HG03159 (cell line): ENCODE measurements around the gene AFF1.
"Not testable (repeated sequence)": the region's sequence is repeated elsewhere in the genome, so short reads cannot be mapped to it uniquely, and the experiment has no call there.

ENCODE experiments used
- ATAC-seq: cut with Tn5 transposase; IDR thresholded peaks from one replicate; pipeline ENCODE4 v1.9.1; 2021; ENCODE audit warnings: mild to moderate bottlenecking, moderate library complexity; ENCODE audit not compliant: unreplicated experiment

Gene AFF1

DNA sequence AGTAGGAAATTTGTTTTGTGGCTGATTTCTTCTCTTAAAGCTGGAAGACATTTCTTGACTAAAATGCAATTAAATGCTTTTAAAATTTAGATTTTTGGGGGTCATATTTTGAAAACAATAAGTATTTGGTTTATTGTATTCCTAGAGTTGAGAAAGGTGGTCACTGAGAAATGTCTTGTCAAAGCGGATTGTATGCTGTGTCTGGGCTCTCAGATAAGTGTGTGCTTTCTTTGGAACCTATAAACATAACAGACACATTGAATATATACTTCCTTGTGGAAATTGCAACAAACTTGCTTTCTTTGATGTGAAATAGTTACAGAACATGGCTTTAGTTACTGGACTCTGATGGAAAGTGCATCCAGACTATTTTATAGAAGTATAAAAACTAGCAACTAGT is 75.4 kb downstream of the AFF1 start:
- ATAC-seq, result no peak

DNA sequence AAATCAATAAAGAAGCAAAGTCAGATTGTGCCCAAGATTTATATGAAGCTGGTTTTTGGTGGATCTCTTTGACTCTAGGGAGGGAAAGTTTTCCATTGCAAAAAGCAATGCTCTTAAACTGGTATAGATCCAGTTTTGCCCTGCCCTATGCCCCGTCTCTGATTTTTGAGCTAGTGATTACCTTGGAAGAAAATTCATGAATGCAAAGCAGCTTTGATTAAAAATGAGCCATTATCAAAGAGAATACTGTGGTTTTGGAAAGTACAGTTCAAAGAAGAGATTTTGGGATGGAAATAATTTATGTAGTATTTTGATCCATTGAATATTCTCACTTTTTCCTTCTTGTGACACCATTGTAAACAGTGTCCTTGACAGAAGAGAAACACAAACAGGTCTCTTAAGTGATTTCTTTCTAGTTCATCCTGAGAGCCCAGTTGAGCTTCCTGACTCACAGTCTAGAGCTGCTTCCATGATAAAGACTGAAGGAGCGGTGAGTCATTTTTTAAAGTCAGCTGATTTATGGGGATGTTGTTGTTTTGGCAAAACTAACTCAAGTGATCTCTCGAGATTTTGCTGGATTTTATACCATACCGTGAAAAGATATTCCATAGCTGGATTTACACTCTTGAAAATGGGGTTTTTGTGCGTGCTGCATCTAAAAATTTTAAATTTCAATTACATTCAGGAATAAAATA is 76.7 kb downstream of the AFF1 start:
- no peak for ATAC-seq

DNA sequence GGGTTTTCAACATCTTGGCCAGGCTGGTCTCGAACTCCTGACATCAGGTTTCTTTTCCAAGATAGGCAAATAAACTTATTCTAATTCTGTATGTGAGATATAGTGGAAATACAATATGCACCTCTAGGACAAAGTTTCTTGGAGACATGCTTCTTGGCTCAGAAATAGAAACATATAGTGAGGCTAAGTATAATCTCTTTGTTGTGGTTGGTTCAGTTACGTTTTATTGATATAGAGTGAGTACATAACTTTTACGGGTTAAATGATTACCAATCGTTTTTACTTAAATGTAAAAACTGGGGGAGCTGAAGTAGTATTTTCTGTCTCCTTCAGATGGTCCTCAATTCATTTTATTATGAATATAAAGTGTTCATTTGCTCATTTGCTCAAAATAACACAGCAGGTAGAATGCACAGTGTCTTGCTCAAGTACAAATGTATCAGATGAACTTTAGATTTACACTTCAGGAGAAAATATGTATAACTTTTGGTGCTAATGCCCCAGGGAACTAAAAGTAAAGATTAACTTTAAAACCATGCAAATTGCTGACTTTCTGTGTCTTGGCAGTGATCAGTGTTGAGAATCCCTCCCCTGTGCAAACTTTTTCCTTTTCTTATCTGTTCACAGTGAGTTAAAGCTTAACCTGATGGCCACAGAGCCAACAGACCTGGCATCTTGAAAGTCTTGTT is 77.6 kb downstream of the AFF1 start:
- ATAC-seq, result peak; percentile 75

DNA sequence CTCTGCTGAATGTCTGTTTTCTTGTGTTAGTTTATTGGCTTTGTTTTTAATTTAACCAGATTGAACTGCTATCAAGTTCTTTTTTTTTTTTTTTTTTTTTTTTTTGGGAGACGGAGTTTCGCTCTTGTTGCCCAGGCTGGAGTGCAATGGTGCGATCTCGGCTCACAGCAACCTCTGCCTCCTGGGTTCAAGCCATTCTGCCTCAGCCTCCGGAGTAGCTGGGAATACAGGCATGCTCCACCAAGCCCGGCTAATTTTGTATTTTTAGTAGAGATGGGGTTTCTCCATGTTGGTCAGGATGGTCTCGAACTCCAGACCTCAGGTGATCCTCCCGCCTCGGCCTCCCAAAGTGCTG is 78.1 kb downstream of the AFF1 start:
- not testable (repeated sequence) for ATAC-seq

DNA sequence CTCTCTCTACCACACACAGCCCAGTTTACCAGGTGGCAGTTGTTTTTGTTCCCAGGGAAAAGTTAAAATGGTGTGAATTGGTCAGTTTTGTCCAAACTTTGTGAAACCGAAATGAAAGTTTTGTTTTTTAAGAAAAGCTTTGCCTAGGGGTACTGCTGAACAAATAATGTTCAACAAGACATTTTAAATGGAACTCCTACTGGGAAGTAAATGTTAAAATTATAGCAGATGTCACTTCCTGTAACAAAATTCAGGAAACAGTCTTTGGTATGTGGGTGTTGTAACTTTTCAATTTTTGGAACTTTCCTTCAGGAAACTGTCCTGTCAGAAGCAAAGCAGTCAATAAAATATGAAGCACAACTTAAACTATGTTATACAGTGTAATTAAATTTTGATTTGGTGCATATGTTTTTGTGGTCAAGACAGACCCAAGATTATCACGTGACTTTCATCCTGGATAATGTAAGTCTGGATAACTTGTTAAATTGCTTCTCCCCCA is 79.5 kb downstream of the AFF1 start:
- ATAC-seq, result no peak

DNA sequence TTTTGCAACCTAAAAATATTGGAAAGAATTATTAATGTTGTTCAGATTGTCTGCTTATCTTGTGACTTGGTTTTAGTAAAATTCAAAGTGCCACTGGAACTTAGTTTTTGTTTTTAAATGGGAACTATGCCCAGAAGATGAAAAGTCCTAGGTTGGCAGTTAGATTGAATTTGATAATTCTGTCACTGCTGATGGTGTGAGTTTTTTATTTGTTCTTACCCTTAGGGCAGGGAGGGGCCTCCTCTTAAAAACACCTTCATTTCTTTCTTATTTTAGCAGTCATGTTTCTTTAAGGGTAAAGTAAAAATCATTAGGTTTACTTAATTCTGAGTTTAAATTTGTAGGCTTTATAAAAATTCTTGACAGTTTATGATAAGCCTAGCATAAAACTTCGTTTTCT is 80.6 kb downstream of the AFF1 start:
- no peak for ATAC-seq

DNA sequence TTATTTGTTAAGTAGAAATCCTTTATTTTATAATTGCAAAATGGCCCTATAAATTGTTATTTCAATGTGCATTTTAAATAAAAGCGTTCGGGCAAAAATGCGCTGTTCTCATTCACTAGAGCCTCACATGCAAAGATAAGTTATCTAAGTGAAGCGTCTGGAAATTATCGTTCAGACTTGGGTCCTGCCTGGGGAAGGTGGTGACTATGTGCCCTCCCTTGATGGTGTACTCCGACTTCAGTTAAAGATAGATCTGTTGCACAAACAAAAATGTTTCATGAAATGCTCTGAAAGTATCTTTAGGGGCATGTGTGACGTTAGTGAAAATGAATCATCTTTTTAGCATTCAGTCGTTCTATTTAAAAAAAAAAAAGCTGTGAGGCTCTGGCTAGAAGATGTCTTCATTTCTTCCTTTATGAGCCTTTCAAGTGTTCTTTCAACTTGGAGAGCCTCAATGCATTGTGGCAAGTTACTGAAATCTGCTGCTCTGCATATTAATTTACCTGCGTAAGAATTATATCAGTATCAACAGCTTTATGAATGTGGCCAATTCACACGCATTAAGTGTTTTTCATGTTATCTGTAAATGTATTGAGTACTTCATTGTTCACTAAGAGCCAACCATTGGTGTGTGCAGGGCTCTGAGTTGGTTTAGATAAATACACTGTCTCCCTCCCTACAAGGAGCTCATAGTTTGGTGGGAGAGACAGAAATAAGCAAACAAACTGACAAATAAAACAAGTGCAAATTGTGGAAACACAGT is 83.0 kb downstream of the AFF1 start:
- no peak for ATAC-seq

DNA sequence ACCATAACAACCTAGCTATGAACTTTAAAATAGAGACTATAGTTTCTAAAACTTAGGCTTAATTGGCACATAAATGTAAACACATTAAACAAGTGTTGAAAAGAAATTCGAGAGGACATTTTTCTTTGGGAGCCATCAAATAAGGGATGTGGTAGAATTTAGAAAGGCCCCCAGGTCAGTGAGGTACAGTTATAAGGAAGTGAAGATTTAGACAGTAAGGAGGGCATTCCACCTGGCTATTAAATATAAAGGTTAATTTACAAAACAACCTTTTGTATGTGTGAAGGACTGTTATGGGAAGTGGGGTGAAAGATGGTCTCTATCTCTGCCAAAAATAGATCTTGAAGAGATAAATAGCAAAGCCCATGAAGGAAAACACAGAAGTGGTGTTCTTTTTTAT is 83.9 kb downstream of the AFF1 start:
- no peak for ATAC-seq

DNA sequence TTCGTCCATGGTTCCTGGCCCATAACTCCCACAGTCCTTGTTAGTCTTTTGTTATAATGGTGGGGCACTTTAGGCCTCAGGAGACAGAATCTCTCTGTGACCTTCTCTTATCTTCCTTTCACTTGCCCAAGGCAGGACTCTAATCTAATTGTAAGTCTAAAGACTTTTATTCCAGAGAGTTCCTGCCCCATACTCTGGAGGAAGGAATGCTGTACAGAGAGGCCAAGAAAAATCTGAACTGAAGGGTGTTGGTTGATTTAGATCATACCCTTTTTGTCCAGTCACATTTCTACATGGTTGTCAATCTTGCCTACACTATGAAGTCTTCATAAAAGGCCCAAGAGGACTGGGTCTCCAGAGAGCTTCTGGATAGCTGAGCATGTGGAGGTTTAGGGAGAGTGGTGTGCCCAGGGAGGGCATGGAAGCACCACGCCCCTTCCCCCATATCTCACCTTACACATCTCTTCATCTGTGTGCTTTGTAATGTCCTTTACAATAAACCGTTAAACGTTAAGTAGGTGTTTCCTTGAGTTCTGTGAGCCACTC is 84.5 kb downstream of the AFF1 start:
- ATAC-seq, result no peak

DNA sequence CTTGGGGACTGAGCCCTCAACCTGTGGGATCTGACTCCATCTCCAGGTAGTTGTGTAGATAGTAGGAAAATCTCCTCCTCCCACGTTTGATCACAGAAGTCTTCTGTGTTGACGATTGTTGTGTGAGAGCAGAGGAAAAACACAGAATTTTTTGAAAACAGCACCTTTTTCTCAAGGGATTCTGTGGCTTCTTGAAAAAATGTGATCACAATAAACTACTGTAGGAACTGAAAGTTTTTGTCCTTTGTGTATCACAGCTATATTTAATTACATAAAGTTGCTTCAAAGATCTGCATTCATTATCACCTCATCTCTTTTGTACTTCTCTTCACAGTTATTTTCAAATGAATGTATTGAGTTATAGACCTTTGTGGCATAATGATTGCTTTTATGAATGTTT is 85.1 kb downstream of the AFF1 start:
- no peak for ATAC-seq

DNA sequence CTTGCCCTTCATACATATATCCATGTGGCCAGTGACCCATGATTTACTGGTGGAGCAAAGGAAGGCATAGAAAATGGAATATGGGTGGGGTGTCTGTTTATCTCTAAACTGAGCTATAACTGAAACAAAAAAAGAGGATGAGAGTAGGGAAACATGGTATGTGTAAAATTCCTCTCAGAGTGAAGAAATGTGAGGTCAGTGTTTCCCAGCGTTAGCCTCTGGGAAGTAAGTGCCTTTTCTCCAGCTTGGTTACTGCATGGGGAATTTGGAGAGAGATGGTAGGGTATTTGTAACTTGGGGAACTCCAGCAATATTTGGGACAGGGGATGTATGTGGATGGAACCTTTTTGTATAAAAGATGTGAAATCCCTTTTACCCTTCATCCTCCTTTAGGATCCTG is 89.4 kb downstream of the AFF1 start:
- ATAC-seq, result no peak

DNA sequence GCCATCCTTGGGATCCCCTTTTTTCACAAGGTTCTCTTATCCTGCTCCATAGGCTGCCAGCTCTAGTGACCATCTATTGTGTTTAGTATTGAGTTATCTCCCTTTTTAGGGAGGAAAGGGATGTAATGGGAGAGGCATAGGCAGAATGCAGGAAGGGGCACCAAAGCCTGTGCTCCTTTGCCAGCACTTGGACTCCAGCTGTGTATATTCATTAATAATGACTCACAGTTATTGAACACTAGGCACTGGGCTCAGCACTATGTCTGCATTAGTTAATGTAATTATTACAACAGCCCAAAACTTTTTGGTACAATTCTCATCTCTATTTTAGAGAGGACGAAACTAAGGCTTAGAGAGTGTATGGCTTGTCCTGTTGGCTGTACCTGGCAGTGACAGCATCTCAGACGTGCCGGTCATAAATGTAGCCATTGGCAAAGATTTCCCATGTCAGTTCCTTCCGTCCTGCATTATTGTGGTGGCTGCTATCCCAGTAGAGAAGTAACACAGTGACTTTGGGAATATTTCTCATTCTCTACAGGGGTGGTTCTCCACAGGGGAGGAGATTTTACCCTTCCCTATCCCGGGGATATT is 90.3 kb downstream of the AFF1 start:
- no peak for ATAC-seq

DNA sequence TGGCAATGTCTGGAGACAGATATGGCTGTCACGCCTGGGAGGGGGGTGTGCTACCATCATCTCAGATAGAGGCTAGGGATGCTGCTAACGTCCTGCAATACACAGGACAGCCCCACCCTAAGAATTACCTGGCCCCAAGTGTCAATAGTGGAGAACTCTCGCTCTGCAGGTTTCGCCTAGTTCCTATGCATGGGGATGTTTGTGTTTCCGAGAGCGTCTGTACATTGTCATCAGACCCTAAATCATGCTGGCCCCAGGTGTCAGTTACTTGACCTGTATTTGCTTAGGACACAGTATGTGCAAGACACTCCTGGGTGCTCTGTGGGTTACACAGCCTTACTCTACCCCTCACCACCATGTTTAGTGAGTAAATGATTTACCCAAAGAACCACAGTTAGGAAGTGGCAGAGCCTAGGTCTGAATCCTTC is 90.8 kb downstream of the AFF1 start:
- peak; percentile 69 for ATAC-seq

DNA sequence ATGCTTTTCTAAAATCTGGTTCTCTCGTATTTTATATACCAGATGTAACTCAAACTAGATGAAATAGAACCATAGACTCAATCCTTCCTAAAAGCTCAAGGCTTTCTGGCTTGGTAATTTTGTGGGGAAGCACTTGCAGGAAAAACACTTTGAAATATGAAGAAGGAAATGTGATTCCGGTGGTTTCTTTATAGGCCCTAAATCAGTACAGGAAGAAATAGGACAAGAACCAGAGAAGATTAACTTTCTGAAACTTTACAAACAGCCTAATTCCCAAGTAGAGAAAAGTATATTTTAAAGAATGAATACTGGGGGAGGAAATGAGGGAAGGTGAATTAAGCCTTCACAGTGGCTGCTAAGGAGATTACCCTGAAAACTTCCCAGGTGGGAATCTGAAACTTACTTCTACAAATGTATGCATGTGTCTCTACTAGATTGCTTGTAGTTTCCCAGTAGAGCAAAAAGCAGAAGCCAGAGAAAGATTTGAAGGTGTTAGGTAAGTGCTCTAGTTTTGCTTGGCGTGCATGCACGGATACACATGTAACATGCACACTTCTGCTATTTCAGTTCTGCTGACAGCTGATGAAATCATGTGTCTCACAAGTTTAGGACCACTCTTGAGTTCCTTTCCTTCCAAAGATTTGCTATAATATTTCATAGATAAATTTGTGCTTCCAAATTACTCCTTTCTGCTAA is 92.1 kb downstream of the AFF1 start:
- peak; percentile 85 for ATAC-seq

DNA sequence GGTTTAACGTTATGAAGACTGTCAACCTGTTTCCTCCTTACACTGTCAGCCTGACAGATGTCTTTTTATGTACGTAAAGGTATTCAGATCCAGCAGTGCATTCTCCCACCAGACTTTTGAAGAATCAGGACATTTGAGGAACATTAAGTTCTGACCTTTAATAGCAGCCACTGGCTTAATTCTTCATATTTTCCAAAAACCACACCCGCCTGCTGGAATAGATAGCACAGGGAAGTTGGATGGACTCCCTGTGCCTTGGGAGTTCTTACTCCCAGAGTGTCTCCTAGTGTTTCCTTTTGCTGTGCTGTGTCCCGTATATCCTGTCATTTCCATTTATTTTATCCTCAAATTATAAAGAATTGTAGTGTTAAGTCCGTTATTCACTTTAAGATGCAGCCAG is 94.5 kb downstream of the AFF1 start:
- no peak for ATAC-seq

DNA sequence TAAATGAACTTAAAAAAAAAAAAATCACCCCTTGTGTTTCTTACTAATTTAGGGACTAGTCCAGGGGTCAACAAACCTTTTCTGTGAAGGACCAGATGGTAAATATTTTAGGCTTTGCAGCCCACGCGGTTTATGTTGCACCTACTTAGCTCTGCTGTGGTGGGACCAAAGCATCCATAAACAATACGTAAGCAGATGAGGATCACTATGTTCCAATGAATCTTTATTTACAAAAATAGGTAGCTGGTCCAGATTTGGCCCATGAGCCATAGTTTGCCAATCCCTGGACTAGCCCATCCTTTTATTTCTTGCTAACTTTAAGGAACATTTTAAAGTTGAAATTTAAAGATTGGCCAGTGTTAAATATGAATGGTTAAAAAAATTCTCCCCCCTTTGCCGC is 95.3 kb downstream of the AFF1 start:
- no peak for ATAC-seq

DNA sequence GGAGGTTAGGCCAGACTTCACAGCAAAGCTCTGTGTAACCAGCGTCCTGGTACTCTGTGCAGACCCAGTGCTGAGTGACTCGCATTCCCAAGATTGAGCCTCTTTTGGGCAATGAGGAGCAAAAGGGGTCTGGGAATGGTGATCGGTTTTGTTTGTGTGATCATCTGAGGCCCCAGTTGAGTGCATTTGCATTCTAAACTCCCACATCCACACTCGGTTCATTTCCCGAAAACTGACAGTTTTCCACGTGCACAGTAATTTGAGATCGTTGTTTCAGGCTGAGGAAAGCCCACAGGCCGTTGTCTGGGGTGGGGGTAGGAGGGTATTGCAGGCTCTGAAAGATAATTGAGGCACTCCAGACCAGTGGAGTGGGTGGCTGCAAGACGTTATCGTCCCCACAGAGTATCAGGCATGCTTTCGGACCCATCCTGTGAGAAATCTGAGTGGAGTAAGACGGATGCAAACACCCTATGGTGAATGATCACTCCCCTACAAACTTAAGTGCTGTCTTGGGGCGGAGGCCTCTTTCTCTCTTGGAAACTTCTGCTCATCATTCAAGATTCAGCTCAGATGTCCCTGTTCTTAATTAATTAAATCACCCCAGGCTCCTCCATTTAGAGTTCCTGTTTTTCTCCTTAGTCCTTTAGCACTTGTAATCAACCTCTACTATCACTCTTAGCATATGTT is 96.1 kb downstream of the AFF1 start:
- no peak for ATAC-seq

DNA sequence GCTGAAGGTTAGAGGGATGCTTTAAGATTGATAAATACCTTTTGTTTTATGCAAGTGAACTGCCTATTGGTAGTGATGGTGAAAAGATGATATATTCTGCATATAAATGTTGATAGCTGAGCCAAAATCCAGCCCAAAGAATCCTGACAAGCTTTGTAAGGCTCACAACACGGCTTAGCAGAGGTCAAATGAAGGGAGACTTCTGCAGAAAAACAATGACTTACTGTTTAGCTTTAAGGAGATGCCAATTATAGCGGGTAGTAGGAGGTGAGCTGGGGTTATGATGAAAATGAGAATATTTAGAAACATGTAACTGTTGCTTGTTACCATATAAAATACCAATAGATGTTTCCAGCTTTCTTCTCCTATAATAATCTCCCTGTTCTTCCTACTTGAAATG is 97.1 kb downstream of the AFF1 start:
- ATAC-seq, result no peak

DNA sequence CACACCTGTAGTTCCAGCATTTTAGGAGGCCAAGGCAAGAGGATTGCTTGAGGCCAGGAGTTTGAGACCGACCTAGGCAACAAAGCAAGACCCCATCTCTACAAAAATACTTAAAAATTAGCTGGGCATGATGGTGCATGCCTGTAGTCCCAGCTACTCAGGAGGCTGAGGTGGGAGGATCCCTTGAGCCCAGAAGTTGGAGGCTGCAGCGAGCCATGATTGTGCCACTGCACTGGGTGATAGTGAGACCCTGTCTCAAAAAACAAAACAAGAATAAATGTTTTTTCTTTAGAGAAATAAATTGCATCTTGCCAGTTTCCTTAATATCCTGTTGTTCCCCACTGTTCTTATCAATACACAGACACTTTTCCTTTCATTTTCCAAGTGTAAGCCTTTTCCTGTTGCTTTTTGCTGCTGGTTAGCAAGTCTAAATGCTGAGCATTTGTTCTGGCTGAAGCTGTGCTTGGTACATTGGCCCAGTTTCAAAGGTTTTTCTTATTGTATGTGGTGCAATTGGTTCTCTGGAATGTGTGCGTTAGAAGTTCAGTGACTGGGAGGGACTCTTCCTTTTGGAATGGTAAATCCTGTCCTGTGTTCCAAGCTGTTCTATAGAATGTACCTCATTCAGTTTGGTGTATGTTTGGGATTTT is 98.2 kb downstream of the AFF1 start:
- no peak for ATAC-seq

DNA sequence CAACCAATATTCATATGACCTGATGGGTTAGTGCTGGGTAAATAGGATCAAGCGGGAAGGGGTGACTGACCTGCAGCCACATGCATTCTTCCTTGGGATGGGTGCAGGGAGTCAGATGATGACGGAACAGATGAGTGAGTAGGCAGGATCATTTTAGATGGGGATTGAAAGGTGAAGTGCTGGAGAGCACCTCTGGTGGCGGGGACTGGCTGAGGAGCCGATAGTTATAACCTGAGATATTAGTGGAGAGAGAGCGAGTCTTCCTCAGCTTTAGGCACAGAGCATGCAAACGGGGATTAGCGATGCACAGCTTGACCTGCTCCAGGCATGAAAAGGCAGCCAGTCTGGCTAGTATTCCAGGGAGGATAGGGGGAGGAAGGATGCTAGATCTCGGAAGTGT is 99.1 kb downstream of the AFF1 start:
- ATAC-seq, result no peak
